GM10266 (cell line): ENCODE measurements around the gene GDF10.

ENCODE experiments used
- DNase-seq: peaks from one replicate; pipeline ENCODE4 v3.0.0; 2012; ENCODE audit errors: extremely low spot score
- TF ChIP-seq, protein P1 (sequence below): IDR thresholded peaks from 2 replicates; pipeline ENCODE4 v1.5.1; 2012; ENCODE audit warnings: mild to moderate bottlenecking, low read depth; ENCODE audit not compliant: control insufficient read depth, insufficient read depth; ENCODE audit errors: missing control alignments

GDF10 gene

DNA sequence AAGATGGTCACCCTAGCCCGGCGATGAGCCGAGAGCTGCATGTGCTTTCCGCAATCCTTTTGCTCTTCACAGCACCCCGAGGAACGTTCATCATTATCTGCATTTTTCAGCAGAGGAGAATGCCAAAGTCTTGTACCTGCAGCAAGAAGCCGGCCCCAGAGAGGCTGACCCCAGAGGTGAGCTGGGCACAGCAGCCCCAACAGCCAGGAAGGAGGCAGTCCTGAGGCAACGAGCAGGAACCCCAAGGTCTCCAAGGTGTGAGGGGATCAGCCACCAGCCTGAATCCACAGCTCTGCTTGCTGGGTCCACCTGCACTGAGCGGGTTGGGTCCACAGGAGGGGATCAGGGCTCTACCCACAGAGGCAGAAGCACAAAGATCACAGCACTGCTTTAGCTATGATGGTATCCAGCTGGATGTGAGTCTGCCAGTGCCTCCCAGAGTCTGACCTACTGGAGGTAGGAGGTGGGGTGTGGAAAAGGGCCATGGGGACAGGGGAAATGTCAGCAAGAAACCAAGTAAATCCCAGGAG lies 16.8 kb upstream of the GDF10 start:
- TF ChIP-seq, protein P1, sequence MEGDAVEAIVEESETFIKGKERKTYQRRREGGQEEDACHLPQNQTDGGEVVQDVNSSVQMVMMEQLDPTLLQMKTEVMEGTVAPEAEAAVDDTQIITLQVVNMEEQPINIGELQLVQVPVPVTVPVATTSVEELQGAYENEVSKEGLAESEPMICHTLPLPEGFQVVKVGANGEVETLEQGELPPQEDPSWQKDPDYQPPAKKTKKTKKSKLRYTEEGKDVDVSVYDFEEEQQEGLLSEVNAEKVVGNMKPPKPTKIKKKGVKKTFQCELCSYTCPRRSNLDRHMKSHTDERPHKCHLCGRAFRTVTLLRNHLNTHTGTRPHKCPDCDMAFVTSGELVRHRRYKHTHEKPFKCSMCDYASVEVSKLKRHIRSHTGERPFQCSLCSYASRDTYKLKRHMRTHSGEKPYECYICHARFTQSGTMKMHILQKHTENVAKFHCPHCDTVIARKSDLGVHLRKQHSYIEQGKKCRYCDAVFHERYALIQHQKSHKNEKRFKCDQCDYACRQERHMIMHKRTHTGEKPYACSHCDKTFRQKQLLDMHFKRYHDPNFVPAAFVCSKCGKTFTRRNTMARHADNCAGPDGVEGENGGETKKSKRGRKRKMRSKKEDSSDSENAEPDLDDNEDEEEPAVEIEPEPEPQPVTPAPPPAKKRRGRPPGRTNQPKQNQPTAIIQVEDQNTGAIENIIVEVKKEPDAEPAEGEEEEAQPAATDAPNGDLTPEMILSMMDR = no peak
- DNase-seq = no peak

GRCh38 chr10:47283848-47284247 lies 16.1 kb upstream of the GDF10 start:
- TF ChIP-seq, protein P1 = no peak
- no peak for DNase-seq

DNA sequence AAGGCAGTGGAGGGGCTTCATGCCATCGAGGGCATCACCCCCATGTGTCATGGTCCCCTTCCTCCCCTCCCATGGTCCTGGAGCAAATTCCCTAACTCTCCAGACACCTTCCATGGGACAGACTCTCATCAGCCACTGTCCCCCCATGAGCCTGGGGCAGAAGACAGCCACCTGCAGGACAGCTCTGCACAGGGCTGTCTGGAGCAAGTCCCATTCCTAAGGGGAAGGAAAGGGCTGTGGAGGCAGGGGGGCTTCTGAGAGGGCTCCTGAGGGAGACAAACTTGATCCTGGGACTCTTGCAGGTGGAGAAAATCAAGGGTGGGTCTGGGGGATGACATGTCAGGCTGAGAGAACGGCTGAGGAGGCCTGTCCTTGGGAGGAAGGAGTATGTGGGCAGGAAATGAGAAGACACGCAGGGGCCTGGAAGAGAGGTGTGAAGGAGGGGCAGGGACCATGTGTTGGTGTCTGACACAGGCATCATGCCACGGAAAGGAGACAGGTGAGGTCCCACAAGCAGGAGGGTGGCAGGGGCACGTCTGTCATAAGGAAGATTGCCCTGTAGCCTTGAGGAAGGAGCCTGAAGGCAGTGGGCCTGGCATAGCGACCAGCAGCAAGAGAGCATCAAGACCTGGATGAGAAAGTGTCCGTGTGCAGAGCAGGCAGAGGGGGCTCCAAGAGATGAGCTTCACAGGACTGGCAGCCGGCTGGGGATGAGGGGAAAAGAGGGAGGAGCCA lies 14.4 kb upstream of the GDF10 start:
- DNase-seq = no peak
- TF ChIP-seq, protein P1 = no peak

GRCh38 chr10:47286116-47286505 lies 13.9 kb upstream of the GDF10 start:
- no peak for DNase-seq
- TF ChIP-seq, protein P1 = no peak

GRCh38 chr10:47286591-47287315 lies 13.2 kb upstream of the GDF10 start:
- DNase-seq = no peak
- TF ChIP-seq, protein P1 = no peak

DNA sequence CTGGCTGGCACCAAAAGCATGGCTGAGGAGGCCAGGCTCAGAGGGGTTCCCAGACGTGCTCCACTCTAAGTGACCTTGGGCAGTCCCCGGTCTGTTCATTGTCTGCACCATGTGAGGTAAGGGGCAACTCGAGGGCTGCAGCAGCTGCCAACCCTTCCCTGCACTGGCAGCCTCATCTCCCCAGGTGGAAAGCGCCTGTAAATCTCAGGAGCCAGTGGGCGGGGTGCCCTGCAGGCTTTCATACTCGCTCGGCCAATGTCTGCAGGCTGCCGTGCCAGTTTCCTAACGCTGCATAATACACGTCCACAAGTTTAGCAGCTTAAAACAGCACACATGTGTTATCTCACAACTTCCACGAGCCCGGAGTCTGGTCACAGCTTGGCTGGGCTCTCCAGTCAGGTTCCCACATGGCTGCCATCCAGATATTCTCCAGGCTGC lies 12.6 kb upstream of the GDF10 start:
- DNase-seq = no peak

More for the DNA sequence above, 12.6 kb upstream of the GDF10 start:
- TF ChIP-seq, protein P1 = no peak
